GM21723 (cell line): Measurements from ENCODE around the gene C14orf119.

Source experiments
- ATAC-seq: cut with Tn5 transposase; IDR thresholded peaks from one replicate; pipeline ENCODE4 v1.9.1; 2021; ENCODE audit warnings: mild to moderate bottlenecking, moderate library complexity; ENCODE audit not compliant: unreplicated experiment

C14orf119 gene, protein sequence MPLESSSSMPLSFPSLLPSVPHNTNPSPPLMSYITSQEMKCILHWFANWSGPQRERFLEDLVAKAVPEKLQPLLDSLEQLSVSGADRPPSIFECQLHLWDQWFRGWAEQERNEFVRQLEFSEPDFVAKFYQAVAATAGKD

DNA sequence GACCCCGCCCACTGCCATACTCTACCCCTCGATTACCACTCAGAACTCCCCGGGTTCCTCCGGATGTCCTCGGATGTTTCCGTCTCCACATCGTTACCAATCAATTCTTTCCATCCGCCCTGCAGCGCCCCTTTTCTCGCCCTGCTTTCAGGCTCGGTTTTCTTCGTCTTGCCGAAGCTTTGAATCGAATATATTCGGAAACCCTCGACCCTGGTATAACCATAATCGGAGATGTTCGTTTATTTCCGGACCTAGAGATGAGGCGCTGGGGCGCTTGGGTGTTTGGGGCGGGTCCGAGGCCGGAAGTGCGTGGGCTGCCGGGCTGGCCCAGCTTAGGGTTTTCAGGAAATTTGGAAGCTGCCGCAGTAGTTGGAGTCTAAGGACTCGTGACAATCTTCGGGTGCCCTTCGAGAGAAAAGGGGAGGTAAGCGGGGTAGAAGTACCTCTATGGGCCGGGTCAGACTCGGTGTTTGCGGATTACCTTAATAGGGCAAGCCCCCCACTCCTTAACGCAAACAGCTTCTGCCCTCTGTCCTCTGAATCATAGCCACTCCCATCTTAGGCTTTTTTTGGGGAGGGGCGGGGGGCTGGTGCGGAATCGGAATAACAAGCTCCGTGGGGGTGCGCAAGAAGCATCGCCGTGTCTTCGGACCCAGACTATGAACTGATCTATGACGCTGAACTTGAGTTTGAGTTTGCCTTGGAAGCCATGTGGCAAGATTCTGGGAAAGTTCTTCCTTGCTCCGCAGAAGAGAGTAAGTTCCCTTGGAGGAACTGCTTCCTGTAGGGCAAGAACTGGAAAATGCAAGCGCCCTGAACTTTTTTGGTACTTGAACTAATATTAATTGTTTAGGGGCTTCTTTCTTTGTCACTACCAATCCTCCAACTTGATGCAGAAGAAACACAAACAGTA, at the start of gene C14orf119:
Gene C14orf119 (plus strand): TSS at position 310 of the 913 bp plus-strand sequence. CDS start 2,154 bp downstream, outside the sequence.
- ATAC-seq, result peak; percentile 91

DNA sequence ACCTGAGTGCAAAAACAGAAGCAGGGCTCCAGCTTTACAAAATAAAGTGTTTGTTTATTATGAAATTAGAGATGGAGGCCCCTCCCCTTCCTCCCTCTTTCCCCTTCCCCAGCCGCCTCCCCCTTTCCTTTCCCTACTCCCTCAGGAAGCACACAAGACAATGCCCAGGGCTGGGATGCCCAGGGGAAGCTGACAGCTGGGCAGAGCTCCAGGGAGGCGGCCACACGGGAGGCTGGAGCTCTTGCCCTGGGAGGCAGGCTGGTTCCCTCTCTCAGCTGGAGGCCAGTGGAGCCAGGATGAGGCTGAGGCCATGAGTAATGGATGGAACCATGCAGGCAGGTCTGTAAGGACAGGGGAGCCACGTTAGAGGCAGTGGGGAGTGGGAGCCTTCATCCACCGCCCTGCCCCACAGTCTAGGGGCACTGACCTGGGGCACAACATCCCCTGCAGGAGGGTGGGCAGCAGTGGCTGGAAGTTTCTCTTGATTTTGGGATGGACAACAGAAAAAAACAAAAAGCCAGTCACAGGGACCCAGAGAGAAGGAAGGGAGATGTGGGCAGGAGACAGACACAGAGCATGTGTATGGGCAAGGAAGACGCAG, 48.2 kb upstream of the C14orf119 start:
- ATAC-seq, result no peak

DNA sequence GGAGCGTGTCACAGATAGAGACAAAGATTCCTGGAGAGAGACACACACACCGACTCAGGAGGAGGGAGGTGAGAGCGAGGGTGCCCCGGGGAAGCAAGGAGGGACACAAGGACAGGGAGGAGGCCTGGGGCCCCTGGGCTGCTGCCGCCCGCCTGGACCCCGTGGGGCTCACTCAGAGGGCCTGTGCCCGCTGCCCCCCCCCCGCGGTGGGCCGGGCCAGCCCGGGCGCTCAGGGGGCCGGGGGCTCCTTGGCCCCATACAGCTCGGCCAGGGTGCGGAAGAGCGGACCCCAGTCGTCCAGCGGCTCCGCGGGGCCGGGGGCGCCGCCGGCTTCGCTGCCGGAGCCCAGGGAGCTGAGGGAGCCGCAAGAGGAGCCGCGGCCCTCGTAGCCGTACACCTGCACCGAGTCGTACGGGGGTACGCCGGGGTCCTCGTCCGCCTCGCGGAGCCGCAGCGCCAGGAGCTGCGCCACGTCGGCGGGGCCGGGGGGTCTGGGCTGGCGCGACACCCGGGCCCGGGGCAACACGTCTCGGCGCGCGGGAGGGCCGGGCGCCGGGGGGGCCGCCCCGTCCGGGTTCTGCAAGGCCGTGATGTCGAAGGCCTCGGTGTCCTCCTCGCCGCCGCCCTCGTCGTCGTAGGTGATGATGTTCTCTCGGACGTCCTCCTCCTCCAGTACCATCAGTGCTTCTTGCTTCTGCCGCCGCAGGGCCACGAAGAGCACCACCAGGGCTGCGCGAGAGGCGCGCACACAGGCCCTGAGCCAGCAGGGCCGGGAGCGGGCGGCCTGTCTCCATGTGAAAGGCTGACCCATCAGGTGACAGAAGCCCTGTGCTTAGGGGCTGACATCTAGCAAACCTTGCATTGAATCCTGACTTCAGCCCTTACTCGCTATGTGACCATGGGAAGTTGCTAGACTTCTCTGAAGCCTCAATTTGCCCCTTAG, 47.3 kb upstream of the C14orf119 start:
- ATAC-seq, result no peak

DNA sequence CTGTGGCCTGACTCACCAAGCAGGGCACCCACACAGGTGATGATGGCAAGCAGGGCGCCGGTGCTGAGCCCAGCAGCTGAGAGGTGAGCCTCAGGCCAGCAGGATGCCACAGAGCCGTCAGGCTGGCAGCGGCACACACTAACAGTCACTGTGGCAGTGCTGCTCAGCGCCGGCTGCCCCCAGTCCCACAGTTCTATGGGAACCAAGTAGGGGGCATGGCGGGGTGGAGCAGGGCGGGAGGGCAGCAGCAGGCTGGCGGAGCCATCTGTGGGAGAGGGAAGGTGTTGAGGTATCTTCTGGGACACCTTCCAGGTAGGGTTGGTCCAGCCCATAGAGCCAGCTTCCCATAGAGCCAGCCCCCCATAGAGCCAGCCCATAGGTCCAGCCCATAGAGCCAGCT, 46.3 kb upstream of the C14orf119 start:
- no peak for ATAC-seq

DNA sequence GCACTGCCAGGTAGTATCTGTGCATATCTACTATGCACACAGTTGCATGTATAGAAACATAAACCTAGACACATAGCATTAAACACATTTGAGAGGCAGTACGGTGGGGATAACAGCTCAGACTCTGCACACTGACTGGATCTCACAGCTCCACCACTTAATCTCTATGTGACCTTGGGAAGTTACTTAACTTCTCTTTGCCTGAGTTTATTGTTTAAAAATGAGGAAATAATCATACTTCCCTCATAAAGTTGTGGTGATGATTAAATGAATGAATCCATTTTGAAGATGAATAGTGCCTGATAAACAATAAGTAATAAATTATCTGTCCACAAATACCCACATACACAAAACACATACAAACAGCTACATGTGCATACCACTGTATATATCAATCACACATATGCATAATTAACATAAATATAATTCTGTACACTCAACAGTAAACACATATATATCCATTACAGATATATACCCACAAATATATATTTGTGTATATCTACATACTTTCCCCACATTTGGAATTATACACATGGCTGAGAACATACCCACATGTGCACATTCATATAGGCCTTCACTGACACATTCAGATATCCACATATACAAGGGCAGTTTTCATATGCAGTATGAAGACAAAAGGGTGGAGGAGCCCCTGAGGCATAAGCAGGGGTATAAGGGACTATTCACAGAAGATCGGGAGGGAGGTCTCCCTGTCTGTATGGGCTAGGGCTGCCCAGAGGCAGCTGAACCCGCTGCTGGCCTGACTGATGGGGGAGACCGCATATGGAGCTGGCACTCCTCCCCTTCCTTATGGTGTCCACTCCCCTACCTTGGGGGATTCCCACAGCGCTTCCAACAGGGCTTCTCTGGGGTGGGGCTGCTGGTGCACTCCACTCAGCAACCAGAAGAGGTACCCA, 43.9 kb upstream of the C14orf119 start:
- no peak for ATAC-seq

DNA sequence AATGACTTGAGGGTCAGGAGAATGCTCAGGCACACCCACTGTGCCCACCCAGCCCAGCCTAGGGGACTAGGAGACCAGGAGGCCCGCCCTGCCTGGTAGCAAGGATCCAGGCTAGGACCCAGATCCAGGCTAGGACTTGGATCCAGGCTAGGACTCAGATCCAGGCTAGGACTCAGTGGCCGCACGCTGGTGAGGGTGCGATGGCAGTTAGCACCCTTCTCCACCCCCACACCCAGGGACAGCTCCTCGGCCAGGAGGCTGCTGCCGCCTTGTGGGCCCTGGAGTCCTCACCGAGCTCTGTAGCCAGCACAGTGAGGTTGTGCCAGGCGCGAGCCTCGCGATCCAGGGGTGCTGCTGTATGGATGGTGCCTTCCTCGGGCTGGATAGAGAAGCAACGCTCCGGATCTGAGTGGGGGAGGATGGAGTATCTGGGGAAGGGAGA, 43.1 kb upstream of the C14orf119 start:
- ATAC-seq, result no peak

DNA sequence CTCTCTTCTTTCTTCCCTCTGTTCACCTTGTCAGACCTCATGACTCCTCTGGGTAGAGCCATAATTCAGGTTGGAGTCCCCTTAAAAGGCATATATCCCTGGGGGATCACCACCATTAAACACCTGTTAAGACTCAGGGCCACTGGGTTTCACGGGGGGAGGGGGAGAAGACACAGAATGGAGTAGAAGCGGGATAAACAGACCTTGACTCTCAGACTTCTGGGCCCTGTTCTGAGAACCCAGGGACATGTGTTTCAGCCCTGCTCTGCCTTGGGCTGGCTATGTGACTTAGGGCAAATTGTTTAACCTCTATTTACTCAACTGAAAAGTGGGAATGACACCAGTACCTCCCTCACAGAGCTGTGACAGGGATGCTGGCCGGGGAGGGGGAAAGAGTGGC, 42.6 kb upstream of the C14orf119 start:
- ATAC-seq, result no peak

DNA sequence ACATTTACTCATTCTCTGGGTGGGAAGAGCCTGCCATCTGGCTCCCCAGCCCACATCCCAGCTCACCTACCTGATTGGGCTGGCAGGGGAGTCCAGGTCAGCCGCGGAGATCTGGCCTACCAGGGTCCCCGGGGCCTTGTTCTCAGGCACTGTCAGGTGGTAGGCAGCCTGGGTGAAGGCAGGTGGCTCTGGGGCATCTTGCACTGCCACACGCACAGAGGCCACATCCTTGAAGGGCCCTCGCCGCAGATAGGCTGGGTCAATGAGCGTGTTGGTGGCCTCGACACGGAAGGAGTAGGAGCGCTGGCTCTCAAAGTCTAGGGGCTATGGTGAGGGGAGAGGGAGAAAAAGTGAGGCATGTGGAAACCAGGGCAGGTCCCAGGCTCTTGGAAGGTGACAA, 41.9 kb upstream of the C14orf119 start:
- no peak for ATAC-seq

DNA sequence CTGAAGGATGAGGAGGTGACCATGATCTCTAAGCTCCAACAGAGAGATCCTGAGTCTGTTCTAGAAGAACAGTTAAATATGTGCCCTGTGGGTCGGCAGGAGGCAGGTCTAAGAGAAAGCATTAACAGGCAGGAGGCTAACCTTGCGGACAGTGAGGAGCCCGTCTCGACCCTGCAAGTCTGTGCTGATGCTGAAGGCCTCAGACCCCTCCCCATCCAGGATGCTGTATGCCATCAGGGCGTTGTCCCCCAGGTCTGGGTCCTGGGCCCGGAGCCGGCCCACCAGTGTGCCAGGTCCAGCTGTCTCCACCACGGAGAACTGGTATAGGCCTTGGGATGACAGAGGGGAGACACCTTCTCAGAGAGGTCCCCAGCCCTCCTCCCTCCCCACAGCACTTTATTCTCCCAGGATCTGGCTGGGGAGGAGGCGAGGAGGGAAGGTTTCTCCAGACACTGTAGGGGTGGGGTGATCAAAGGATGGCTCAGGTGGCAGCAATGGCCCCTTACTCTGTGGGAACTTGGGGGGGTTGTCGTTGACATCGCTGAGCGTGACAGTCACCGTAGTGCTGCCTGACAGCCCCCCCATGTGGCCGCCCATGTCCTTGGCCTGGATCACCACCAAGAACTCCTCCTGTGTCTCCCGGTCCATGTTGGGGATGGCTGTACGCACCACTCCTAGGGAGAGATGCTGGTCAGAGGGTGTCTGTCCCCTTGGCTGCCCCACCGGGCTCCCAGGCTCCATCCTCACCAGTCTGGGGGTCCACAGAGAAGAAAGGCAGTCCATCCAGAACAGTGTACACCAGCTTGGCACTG, 41.1 kb upstream of the C14orf119 start:
- no peak for ATAC-seq

DNA sequence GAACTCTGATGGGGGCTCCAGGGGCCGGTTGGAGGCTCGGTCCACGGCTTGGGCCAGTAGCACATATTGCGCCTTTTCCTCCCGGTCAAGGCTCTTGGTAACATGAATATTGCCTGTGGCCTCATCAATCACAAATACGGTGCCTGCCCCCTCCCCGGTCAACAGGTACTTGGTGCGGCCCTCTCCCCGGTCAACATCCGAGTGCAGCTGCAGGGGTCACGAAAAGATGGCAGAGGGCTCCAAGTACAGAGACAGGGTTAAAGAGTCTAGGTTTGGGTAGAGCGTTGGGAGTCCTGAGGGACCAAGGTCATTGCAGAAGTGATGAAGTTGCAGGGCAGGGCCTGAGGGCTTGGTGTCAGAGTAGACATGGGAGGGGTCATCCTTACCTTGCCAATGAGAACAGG, 40.2 kb upstream of the C14orf119 start:
- no peak for ATAC-seq

DNA sequence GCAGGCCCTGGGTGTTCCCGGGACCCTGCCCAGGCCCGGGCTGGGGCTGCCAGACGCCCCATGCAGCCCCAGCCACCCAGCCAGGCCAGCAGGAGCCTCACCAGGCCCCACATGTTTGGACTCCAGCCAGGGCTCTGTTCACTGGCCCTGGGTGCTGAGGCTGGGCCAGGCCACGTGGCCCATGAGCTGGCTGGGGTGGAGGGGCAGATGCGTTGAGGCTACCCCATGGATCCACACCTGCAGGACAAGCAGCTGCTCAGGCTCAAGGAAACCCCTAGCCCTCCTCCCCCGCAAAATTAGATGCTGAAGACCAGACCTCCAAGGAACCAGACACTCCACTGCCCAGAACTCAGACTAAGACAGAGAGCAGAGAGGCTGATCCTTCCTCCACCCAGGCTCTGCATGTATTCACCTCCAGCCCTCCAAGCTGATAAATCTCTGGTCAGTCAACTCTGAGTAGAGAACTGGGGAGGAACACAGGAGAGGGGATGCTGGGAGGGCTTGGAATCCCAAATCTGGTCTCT, 39.6 kb upstream of the C14orf119 start:
- no peak for ATAC-seq

DNA sequence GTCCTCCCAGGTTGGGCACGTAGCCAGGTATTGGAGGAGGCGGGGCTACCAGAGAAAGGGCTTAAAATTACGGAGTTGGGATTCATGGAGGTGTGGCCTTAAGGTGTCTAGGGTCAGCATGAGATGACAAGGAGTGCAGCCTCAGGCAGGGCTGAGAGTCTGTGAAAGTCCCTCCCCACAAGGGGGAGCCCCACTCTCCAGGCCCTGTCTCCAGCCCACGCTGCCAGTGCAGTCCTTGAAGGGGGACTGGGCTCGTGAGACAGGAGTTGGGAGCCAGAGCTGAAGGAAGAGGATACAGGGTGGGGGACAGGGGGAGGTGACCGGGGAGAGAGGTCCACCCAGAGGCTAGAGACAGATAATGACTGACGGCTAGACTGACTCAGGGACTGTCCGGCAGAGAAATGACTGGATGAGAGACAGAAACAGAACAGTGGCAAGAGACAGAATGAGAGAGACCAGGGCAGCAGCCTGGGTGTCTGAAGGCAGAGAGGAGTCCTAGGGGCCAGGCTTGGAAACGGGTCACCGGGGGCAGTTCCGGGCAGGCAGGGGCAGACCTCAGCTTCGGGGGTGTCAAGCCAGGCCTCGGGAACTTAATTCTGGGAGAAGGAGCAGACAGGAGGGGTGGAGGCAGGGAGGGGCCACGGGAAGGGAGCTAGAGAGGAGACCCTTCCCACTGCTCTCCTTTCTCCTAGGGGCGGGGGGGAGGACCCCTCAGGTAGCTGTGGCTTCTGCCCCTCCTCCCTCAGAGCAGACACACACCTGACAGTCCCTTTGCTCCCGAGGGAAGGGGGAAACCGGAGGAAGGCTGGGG, 39.0 kb upstream of the C14orf119 start:
- peak; percentile 57 for ATAC-seq

DNA sequence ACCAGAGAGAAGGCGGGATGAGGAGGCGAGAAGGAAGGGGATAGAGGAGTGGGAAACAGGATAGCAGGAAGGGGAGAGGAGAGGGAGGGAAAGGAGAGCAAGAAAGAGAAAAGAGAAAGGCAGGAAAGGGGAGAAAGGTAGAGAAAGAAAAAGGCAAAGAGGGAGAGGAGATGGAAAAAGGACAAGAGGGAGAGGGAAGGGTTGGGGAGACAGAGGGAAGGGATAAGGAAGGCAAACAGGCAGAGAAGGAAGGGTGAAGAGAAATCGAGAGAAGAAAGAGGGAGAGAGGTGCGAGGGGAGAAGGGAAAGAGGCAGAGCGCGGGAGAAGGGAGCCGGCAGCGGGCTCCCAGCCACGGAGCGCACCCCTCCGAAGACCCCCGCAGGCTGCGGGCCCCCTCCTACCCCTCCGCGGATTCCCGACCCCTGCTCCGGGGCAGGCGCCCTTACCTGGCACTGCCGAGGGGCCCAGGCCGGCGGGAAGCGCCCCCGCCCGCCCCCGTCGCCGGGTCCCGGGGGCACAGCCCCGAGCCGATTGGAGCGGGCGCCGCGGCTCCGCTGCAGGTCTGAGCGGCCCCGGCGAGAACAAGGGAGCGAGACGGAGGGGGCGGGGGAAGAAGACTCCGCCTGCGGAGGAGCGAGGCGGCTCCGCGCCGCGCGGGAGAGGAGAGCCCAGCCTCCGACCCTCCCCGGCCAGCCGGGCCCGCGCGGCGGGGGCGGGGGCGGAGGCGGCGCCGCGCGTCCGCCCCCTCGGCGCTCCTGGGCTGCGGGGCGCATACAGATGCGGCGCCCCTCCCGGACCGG, 38.1 kb upstream of the C14orf119 start, which contains the start of gene CDH24:
Gene CDH24 (minus strand): TSS at position 565 of the 801 bp plus-strand sequence. CDS start 1,787 bp downstream, outside the sequence.
- peak; percentile 60 for ATAC-seq

DNA sequence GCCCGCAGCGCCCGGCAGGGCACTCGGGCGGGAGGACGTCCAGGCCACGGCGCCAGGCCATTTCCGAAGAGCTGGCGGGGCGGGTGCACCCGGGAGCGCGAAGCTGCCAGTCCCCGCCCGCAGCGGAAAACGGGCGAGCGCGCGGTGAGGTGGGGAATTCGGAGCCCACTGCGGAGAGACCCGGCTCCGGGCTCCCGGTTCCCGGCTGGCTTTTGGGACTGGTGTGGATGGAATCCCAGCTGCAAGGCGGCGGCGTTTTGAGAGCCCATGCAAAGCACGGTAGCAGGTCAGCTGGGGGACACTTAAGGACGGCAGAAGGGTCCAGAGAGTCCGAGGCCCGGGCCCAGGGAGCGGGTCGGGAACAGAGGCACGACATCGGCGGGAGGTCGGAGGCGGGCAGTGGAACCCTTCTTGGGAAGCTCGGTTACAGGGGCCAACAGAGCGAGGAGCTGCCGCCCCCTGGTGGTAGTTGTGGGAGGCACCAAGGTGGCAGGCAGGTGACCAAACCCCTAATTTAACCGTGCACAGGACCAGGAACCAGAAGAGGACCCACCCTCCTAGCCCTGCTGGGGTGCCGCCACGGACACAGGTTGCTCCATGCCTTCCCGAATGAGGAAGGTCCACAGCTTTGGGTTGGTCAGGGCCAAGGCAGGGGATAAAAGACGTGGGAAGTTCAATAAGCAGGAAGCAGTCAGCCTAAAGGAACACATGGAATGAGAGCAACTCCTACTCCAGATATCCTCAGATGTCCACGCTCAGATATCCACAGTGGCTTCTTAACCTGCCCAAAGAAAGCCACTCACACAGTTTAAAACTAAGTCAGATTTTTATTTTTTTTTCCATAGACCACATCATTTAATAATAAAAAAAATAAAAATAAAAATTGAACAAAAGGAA, 37.3 kb upstream of the C14orf119 start:
- peak; percentile 64 for ATAC-seq

DNA sequence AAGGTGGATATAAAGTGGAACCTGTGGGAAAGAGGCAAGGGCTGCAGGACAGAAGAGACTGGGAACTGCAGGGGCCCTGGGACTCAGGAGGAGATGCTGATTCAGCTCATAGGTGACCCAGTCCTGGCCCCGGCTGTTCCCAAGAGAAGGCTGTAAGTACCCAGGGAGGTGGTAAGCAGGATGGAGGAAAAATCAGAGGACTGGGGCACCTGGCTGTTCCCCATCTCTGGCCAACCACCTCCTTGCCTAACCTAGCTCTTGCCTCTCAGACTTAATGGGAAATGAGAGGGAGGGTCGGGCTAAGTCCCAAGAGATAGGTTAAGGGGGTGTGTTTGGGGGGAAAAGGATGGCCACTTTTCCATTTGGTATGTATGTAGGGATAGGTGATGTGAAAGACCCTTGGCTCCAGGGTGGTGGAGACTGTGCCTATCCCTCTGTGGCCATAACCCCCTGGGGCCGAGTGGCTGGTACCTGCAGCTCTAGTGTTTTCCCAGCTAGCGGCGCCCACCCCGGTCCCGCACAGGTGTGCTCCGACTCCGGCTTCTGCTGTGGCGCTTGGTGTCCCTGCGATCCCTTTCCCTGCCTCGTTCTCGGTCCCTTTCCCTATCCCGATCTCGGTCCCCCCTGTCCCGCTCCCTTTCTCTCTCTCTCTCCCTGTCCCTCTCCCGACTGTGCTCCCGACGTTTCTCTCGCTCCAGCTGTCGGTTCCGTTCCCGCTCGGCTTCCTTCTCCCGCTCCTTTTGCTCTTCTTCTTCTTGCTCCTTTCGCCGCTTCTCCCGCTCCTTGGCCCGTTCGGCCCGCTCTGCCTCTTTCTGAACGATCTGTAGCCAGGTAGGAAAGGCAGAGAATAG, 36.4 kb upstream of the C14orf119 start:
- ATAC-seq, result no peak
